BLaER1 (cell line): ENCODE data around the gene SLC22A7.

Experiments used
- H3K27ac ChIP-seq: shearing (Covaris generic); formaldehyde crosslinking; 2 replicates; pipeline ENCODE4 v1.8.1; 2022
- H3K27me3 ChIP-seq: shearing (Covaris generic); formaldehyde crosslinking; 2 replicates; pipeline ENCODE4 v1.8.1; 2022
- H3K36me3 ChIP-seq: shearing (Covaris generic); formaldehyde crosslinking; 2 replicates; pipeline ENCODE4 v1.8.1; 2022
- H3K4me1 ChIP-seq: shearing (Covaris generic); formaldehyde crosslinking; 2 replicates; pipeline ENCODE4 v1.8.1; 2022
- H3K4me2 ChIP-seq: shearing (Covaris generic); formaldehyde crosslinking; 2 replicates; pipeline ENCODE4 v1.8.1; 2022
- H3K4me3 ChIP-seq: shearing (Covaris generic); formaldehyde crosslinking; 2 replicates; pipeline ENCODE4 v1.8.1; 2022
- H3K9ac ChIP-seq: shearing (Covaris generic); formaldehyde crosslinking; 2 replicates; pipeline ENCODE4 v1.8.1; 2022
- H3K9me3 ChIP-seq: shearing (Covaris generic); formaldehyde crosslinking; 2 replicates; pipeline ENCODE4 v1.8.1; 2022
- H4K20me1 ChIP-seq: shearing (Covaris generic); formaldehyde crosslinking; 2 replicates; pipeline ENCODE4 v1.8.1; 2022
- Cebpa-rat ChIP-seq: shearing (Covaris generic); IDR thresholded peaks from 2 replicates; pipeline ENCODE4 v1.8.1; 2022

SLC22A7 gene

GRCh38 chr6:43274127-43274915 is 23.7 kb upstream of the SLC22A7 start:
- Histone ChIP-seq H3K9me3 (no peaks in the 10 kb centered on the region), H3K4me2 (no peak overlapping the region), H3K9ac (no peak overlapping the region), H3K4me3 (no peak overlapping the region), H3K36me3 (no peaks in the 10 kb centered on the region), H3K27me3 (peaks cover 68% of the 10 kb centered on the region), H3K4me1 (peaks cover 40% of the 10 kb centered on the region), H3K27ac (no peak overlapping the region), H4K20me1 (peaks cover 6% of the 10 kb centered on the region; the same call in 1 of the 2 replicates)
- no peak for TF ChIP-seq Cebpa-rat

GRCh38 chr6:43274916-43275597 is 23.0 kb upstream of the SLC22A7 start:
- Histone ChIP-seq H3K4me3 (peak overlapping the region; percentile 54; the same call in 1 of the 2 replicates), H4K20me1 (peaks cover 6% of the 10 kb centered on the region; the same call in 1 of the 2 replicates), H3K9ac (no peak overlapping the region), H3K27ac (no peak overlapping the region), H3K4me2 (peak overlapping the region; percentile 88), H3K27me3 (peaks cover 61% of the 10 kb centered on the region), H3K36me3 (no peaks in the 10 kb centered on the region), H3K9me3 (no peaks in the 10 kb centered on the region), H3K4me1 (peaks cover 33% of the 10 kb centered on the region)
- no peak for TF ChIP-seq Cebpa-rat

- Histone ChIP-seq H3K4me1 (peaks cover 24% of the 10 kb centered on the region), H3K4me2 (peak overlapping the region; percentile 88), H3K9ac (no peak overlapping the region), H3K9me3 (no peaks in the 10 kb centered on the region), H3K27me3 (peaks cover 53% of the 10 kb centered on the region), H3K27ac (no peak overlapping the region), H3K36me3 (no peaks in the 10 kb centered on the region), H4K20me1 (peaks cover 6% of the 10 kb centered on the region; the same call in 1 of the 2 replicates), H3K4me3 (peak overlapping the region; percentile 54)
- no peak for TF ChIP-seq Cebpa-rat
These were observed 22.1 kb upstream of the SLC22A7 start for GRCh38 chr6:43275801-43276576.

- peak overlapping the region; percentile 88 for H3K4me2 ChIP-seq
- H3K4me3 ChIP-seq, result peak overlapping the region; percentile 54
- H3K9me3 ChIP-seq, result no peaks in the 10 kb centered on the region
- no peak for TF ChIP-seq Cebpa-rat
- H4K20me1 ChIP-seq, result peaks cover 6% of the 10 kb centered on the region; the same call in 1 of the 2 replicates
- no peak overlapping the region for H3K27ac ChIP-seq
- peaks cover 16% of the 10 kb centered on the region for H3K4me1 ChIP-seq
- peaks cover 53% of the 10 kb centered on the region for H3K27me3 ChIP-seq
- H3K9ac ChIP-seq, result no peak overlapping the region
- H3K36me3 ChIP-seq, result no peaks in the 10 kb centered on the region
These were observed 21.3 kb upstream of the SLC22A7 start for GRCh38 chr6:43276577-43277305.

GRCh38 chr6:43277306-43277642 is 20.8 kb upstream of the SLC22A7 start:
- TF ChIP-seq Cebpa-rat, result no peak
- H4K20me1 ChIP-seq, result peaks cover 6% of the 10 kb centered on the region; the same call in 1 of the 2 replicates
- no peaks in the 10 kb centered on the region for H3K9me3 ChIP-seq
- peaks cover 53% of the 10 kb centered on the region for H3K27me3 ChIP-seq
- H3K27ac ChIP-seq, result no peak overlapping the region
- H3K4me3 ChIP-seq, result no peak overlapping the region
- no peak overlapping the region for H3K4me2 ChIP-seq
- peaks cover 14% of the 10 kb centered on the region for H3K4me1 ChIP-seq
- H3K9ac ChIP-seq, result no peak overlapping the region
- H3K36me3 ChIP-seq, result no peaks in the 10 kb centered on the region

- Histone ChIP-seq H3K27me3 (peaks cover 53% of the 10 kb centered on the region), H3K27ac (no peak overlapping the region), H3K4me3 (no peak overlapping the region), H3K9ac (no peak overlapping the region), H3K4me2 (no peak overlapping the region), H3K4me1 (peaks cover 19% of the 10 kb centered on the region), H4K20me1 (peaks cover 6% of the 10 kb centered on the region; the same call in 1 of the 2 replicates), H3K9me3 (no peaks in the 10 kb centered on the region), H3K36me3 (no peaks in the 10 kb centered on the region)
- no peak for TF ChIP-seq Cebpa-rat
These were observed 20.2 kb upstream of the SLC22A7 start for GRCh38 chr6:43277643-43278523.

GRCh38 chr6:43278524-43279078 is 19.5 kb upstream of the SLC22A7 start:
- Histone ChIP-seq H3K36me3 (no peaks in the 10 kb centered on the region), H3K4me3 (no peak overlapping the region), H3K9me3 (no peaks in the 10 kb centered on the region), H3K9ac (no peak overlapping the region), H4K20me1 (peaks cover 6% of the 10 kb centered on the region; the same call in 1 of the 2 replicates), H3K4me2 (no peak overlapping the region), H3K27ac (no peak overlapping the region), H3K4me1 (peaks cover 24% of the 10 kb centered on the region), H3K27me3 (peaks cover 48% of the 10 kb centered on the region)
- no peak for TF ChIP-seq Cebpa-rat

- no peak for TF ChIP-seq Cebpa-rat
- no peak overlapping the region for H3K4me2 ChIP-seq
- no peak overlapping the region for H3K9ac ChIP-seq
- no peaks in the 10 kb centered on the region for H3K36me3 ChIP-seq
- peaks cover 38% of the 10 kb centered on the region for H3K27me3 ChIP-seq
- no peaks in the 10 kb centered on the region for H3K9me3 ChIP-seq
- peaks cover 24% of the 10 kb centered on the region for H3K4me1 ChIP-seq
- peaks cover 6% of the 10 kb centered on the region; the same call in 1 of the 2 replicates for H4K20me1 ChIP-seq
- H3K27ac ChIP-seq, result no peak overlapping the region
- H3K4me3 ChIP-seq, result no peak overlapping the region
These were observed 17.8 kb upstream of the SLC22A7 start for GRCh38 chr6:43280234-43280633.
